Fibroblast of skin of right biceps (primary cell): ENCODE results near the gene MCRIP2.

Experiments
- DNase-seq: peaks from one replicate; pipeline ENCODE4 v3.0.0-alpha.2; 2013

The MCRIP2 gene

GRCh38 chr16:633336-634050 is 8.1 kb upstream of the MCRIP2 start:
- no peak for DNase-seq

- no peak for DNase-seq
These were observed 7.5 kb upstream of the MCRIP2 start for GRCh38 chr16:634051-634670.

GRCh38 chr16:634996-635395 is 6.6 kb upstream of the MCRIP2 start:
- no peak for DNase-seq

- DNase-seq = no peak
These were observed 5.9 kb upstream of the MCRIP2 start for GRCh38 chr16:635573-636205.

- peak; percentile 95 for DNase-seq
These were observed 5.2 kb upstream of the MCRIP2 start, which contains the start of gene METTL26 for GRCh38 chr16:636206-637080. TSS of gene METTL26 (minus strand) at chr16:636305. CDS start at chr16:636290, 15 bp downstream.

GRCh38 chr16:637081-638018 is 4.3 kb upstream of the MCRIP2 start:
- peak; percentile 89 for DNase-seq

GRCh38 chr16:638034-638543 is 3.5 kb upstream of the MCRIP2 start:
- DNase-seq = no peak

- no peak for DNase-seq
These were observed 2.8 kb upstream of the MCRIP2 start for GRCh38 chr16:638836-639235.

- DNase-seq = no peak
These were observed 1.0 kb upstream of the MCRIP2 start for GRCh38 chr16:640614-641013.

- DNase-seq = no peak
These were observed 791 bp downstream of the MCRIP2 start for GRCh38 chr16:642189-643049.

- no peak for DNase-seq
These were observed 1.4 kb downstream of the MCRIP2 start for GRCh38 chr16:643050-643368.

GRCh38 chr16:644556-644955 is 2.9 kb downstream of the MCRIP2 start:
- DNase-seq = no peak

- no peak for DNase-seq
These were observed 4.4 kb downstream of the MCRIP2 start for GRCh38 chr16:645852-646678.

- no peak for DNase-seq
These were observed 5.1 kb downstream of the MCRIP2 start for GRCh38 chr16:646679-647172.

GRCh38 chr16:647173-647902 is 5.7 kb downstream of the MCRIP2 start:
- no peak for DNase-seq

- peak; percentile 22 for DNase-seq
These were observed 6.6 kb downstream of the MCRIP2 start for GRCh38 chr16:648071-648780.

GRCh38 chr16:648781-649589 is 7.4 kb downstream of the MCRIP2 start, which contains the start of gene WDR90:
TSS of gene WDR90 (plus strand) at chr16:649365. CDS start at chr16:649417, 52 bp downstream.
- DNase-seq = peak; percentile 91
